Measurements from ENCODE around the gene NFATC3. TPM values are rescaled to one million over a fixed set of nuclear protein-coding genes. Genes with fewer than 3 reads are reported as not detected.
A peak's percentile ranks its signal among the peaks of the same experiment; 100 is the strongest.

Gene NFATC3
- total RNA-seq, 1 donor from 2014 or later, result 34.2 TPM

DNA sequence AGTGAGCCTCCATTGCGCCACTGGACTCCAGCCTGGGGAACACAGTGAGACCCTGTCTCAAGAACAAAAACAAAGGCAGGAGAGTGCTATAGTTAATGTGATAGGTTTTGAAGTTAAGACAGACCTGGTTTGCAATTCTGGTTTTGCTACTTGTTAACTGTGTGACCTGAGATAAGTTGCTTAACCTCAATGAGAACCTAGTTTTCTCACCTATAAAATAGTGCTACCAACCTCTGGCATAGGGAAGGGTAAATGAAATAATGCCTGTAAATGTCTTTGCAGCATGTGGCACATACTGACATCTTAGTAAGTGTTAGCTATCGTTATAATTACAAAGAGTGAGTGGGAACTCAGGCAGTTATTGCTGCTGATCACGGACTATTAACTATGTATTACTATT is 29.8 kb upstream of the NFATC3 start:
- Histone ChIP-seq H3K9ac (no peak overlapping the region), H2AFZ (replicated peaks) (no peak overlapping the region), H3K36me3 (no peaks in the 10 kb centered on the region), H4K20me1 (ENCODE audit: low read depth) (no peaks in the 10 kb centered on the region), H3K4me3 (no peak overlapping the region), H3F3A (ENCODE audit: low read depth) (peaks cover 12% of the 10 kb centered on the region), H3K4me2 (no peak overlapping the region), H3K4me1 (no peaks in the 10 kb centered on the region), H3K27me3 (no peaks in the 10 kb centered on the region), H3K79me2 (ENCODE audit: low read depth) (no peaks in the 10 kb centered on the region), H3K9me3 (ENCODE audit: low read depth) (no peaks in the 10 kb centered on the region), H3K27ac (no peak overlapping the region)
- TF ChIP-seq EZH2 (IDR thresholded peaks at IDR 0.05) (no peak), EZH2phosphoT487 (IDR thresholded peaks at IDR 0.05) (no peak)
- TF ChIP-seq, protein P1, sequence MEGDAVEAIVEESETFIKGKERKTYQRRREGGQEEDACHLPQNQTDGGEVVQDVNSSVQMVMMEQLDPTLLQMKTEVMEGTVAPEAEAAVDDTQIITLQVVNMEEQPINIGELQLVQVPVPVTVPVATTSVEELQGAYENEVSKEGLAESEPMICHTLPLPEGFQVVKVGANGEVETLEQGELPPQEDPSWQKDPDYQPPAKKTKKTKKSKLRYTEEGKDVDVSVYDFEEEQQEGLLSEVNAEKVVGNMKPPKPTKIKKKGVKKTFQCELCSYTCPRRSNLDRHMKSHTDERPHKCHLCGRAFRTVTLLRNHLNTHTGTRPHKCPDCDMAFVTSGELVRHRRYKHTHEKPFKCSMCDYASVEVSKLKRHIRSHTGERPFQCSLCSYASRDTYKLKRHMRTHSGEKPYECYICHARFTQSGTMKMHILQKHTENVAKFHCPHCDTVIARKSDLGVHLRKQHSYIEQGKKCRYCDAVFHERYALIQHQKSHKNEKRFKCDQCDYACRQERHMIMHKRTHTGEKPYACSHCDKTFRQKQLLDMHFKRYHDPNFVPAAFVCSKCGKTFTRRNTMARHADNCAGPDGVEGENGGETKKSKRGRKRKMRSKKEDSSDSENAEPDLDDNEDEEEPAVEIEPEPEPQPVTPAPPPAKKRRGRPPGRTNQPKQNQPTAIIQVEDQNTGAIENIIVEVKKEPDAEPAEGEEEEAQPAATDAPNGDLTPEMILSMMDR (IDR thresholded peaks at IDR 0.05), result no peak
- DNase-seq (ENCODE audit: low spot score), result no peak
- peaks cover 20% of the 10 kb centered on the region for H3K36me3 Mint-ChIP-seq
- H3K27me3 Mint-ChIP-seq (ENCODE audit: insufficient read depth, low read depth), result peaks cover 2% of the 10 kb centered on the region
- no peak overlapping the region for H3K27ac Mint-ChIP-seq
- H3K4me3 Mint-ChIP-seq, result no peak overlapping the region
- no peaks in the 10 kb centered on the region for H3K9me3 Mint-ChIP-seq
- no peaks in the 10 kb centered on the region for H3K4me1 Mint-ChIP-seq

DNA sequence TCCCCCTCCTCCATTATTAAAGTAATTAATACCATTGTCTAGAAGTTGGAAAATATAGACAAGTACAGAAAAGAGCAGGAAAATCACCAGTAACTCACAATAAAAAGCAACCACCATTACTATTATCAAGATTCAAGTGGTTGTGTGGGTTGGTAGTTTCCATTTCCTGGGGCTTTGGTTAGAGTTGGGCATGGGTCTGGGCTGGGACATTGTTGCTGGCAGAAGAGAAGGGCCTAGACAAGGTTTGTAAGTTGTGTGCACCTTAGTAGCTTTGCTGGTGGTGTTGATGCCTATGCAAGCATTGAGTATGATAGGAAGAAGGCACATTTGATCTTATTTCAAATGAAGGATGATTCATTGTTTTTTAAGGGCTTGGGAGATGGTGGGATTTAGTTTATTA is 25.4 kb upstream of the NFATC3 start:
- H3K36me3 ChIP-seq, result no peaks in the 10 kb centered on the region
- H3K79me2 ChIP-seq (ENCODE audit: low read depth), result no peaks in the 10 kb centered on the region

DNA sequence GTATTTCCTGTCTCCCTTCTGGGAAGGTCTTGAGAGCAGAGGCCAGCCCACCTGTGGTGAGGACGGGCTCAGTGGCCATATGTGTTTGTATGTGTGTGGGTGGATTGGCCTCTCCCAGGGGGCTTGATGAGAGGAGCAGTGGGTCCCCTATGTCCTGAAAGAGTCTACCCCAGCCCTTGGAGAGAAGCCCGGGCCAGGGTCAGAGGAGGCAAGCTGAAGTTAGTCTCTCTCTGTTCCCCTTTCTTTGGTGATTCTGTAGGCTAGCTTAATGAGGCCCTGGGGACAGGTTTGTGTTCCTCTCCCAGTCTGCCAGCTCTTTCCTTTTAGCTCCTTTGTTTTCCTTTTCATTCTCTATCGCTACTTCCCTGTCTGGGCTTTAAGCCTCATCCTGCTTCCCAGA is 23.8 kb upstream of the NFATC3 start:
- peak overlapping the region; percentile 13 for H3K9ac ChIP-seq
- H3K27ac ChIP-seq, result no peak overlapping the region
- no peaks in the 10 kb centered on the region for H3K27me3 ChIP-seq
- Mint-ChIP-seq H3K4me1 (peaks cover 14% of the 10 kb centered on the region), H3K4me3 (no peak overlapping the region), H3K27ac (peak overlapping the region; percentile 17), H3K27me3 (ENCODE audit: insufficient read depth, low read depth) (peaks cover 4% of the 10 kb centered on the region), H3K36me3 (peaks cover 15% of the 10 kb centered on the region), H3K9me3 (no peaks in the 10 kb centered on the region)
- no peaks in the 10 kb centered on the region for H4K20me1 ChIP-seq (ENCODE audit: low read depth)
- no peak overlapping the region for H3K4me2 ChIP-seq
- no peak for DNase-seq (ENCODE audit: low spot score)
- TF ChIP-seq EZH2phosphoT487 (IDR thresholded peaks at IDR 0.05), result no peak
- no peak for TF ChIP-seq EZH2 (IDR thresholded peaks at IDR 0.05)
- TF ChIP-seq, protein P1 (IDR thresholded peaks at IDR 0.05), result no peak
- no peaks in the 10 kb centered on the region for H3K9me3 ChIP-seq (ENCODE audit: low read depth)
- no peak overlapping the region for H2AFZ ChIP-seq (replicated peaks)
- no peaks in the 10 kb centered on the region for H3K4me1 ChIP-seq
- no peaks in the 10 kb centered on the region for H3K79me2 ChIP-seq (ENCODE audit: low read depth)
- H3K4me3 ChIP-seq, result no peak overlapping the region
- peaks cover under 1% of the 10 kb centered on the region for H3F3A ChIP-seq (ENCODE audit: low read depth)
- H3K36me3 ChIP-seq, result no peaks in the 10 kb centered on the region

More for the DNA sequence above, 25.4 kb upstream of the NFATC3 start:
- H2AFZ ChIP-seq (replicated peaks), result no peak overlapping the region
- H4K20me1 ChIP-seq (ENCODE audit: low read depth), result no peaks in the 10 kb centered on the region
- no peak overlapping the region for H3K4me3 ChIP-seq
- no peaks in the 10 kb centered on the region for H3K27me3 ChIP-seq
- H3K27ac ChIP-seq, result no peak overlapping the region
- H3K27me3 Mint-ChIP-seq (ENCODE audit: insufficient read depth, low read depth), result peaks cover 2% of the 10 kb centered on the region
- peaks cover 15% of the 10 kb centered on the region for H3K36me3 Mint-ChIP-seq
- no peak overlapping the region for H3K27ac Mint-ChIP-seq
- no peak for DNase-seq (ENCODE audit: low spot score)
- H3K4me1 Mint-ChIP-seq, result peaks cover 2% of the 10 kb centered on the region
- H3K9me3 ChIP-seq (ENCODE audit: low read depth), result no peaks in the 10 kb centered on the region
- H3K4me2 ChIP-seq, result no peak overlapping the region
- H3K9me3 Mint-ChIP-seq, result no peaks in the 10 kb centered on the region
- no peak overlapping the region for H3K9ac ChIP-seq
- no peak for TF ChIP-seq EZH2 (IDR thresholded peaks at IDR 0.05)
- TF ChIP-seq, protein P1 (IDR thresholded peaks at IDR 0.05), result no peak
- TF ChIP-seq EZH2phosphoT487 (IDR thresholded peaks at IDR 0.05), result no peak
- H3K4me1 ChIP-seq, result no peaks in the 10 kb centered on the region
- peaks cover 12% of the 10 kb centered on the region for H3F3A ChIP-seq (ENCODE audit: low read depth)
- no peak overlapping the region for H3K4me3 Mint-ChIP-seq

All from neural progenitor cell (in vitro differentiated cells).